Left lung (tissue), 10 donors: ENCODE measurements around the gene TFB1M. TPM values are rescaled to one million over a fixed set of nuclear protein-coding genes. Genes with fewer than 3 reads are reported as not detected.

ENCODE experiments used
- ATAC-seq: fragments of 200-7000 bp; cut with Tn5 transposase; one replicate; pipeline ENCODE4 v1.9.1; 2020; ENCODE audit warnings: moderate library complexity
- DNase-seq, 4 donors: peaks; one replicate each; pipeline ENCODE4 v3.0.0-alpha.2; 2013 to 2020
- H3K27ac ChIP-seq, 2 donors: fragments of 200-600 bp; sonication (generic) in 1 of 2; one replicate each; pipeline versions ENCODE4 v1.5.0 to v1.8.0; 2020 to 2021
- H3K27me3 ChIP-seq, 2 donors: fragments of 200-600 bp; sonication (generic) in 1 of 2; one replicate each; pipeline versions ENCODE4 v1.5.0 to v1.8.0; 2020 to 2021
- H3K36me3 ChIP-seq, 2 donors: fragments of 200-600 bp; sonication (generic) in 1 of 2; one replicate each; pipeline versions ENCODE4 v1.5.0 to v1.8.0; 2020 to 2021
- H3K4me1 ChIP-seq, 2 donors: fragments of 200-600 bp; one replicate each; pipeline ENCODE4 v1.8.0; 2021
- H3K4me3 ChIP-seq, 2 donors: fragments of 200-600 bp; sonication (generic) in 1 of 2; one replicate each; pipeline versions ENCODE4 v1.5.0 to v1.8.0; 2020 to 2021; ENCODE audit warnings: mild to moderate bottlenecking in 1 of 2
- H3K9me3 ChIP-seq, 2 donors: fragments of 200-600 bp; sonication (generic) in 1 of 2; one replicate each; pipeline versions ENCODE4 v1.5.0 to v1.8.0; 2020 to 2021
- intact Hi-C, 2 donors: fragments of 100-400 bp; cut with DNase I; formaldehyde crosslinking; loops; one replicate each; pipeline versions ENCODE4 v1.11.2 to v1.14.2; 2022
- polyA plus RNA-seq, 6 donors: library from polyadenylated mRNA; unstranded; fragments of 120-200 nt; gene quantifications; one replicate each; pipeline ENCODE4 v1.2.1, GENCODE V29; 2013; ENCODE audit not compliant: insufficient read length in 6 of 6
- total RNA-seq, 2 donors: library from RNA; stranded (reverse); fragmentation: NEBNext Ultra II Directional; extraction: Animal tissue kit (Norgen Biotek cat#: 25700); gene quantifications; one replicate each; pipeline ENCODE4 v1.2.1, GENCODE V29; 2021
- TF ChIP-seq, protein P1 (sequence below), 2 donors: fragments of 200-600 bp; sonication (generic) in 1 of 2; IDR thresholded peaks; one replicate each; pipeline versions ENCODE4 v1.5.0 to v1.8.0; 2021; ENCODE audit warnings: antibody characterized with exemption in 2 of 2
- donor health status: DM: no; HTN: yes; CAD: no.
- donor health status: DM: no; HTN: no; CAD: no.

TFB1M gene
- total and polyA plus RNA-seq, 8 donors: 20.6 to 29.4 (median 24.0) TPM

DNA sequence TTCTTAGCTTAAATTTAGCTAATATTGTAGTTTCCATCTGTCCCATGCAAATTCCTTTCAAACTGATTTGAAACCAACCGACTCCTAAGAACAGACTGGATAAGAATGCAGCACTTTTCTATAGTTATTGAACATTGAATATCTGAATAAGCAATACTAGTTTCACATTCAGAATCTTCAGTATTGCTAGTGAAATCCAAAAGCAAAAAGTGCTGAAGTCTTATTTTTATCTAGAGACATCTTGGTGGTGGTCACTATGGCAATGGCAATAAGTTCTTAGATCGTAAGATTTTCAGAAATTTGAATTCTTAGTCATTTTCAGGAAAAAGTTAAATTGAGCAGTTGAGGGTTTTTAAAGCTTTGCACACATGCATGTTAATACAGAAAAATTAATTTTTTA lies 2.7 kb downstream of the TFB1M start:
- Histone ChIP-seq H3K9me3 (no peaks in the 10 kb centered on the region), H3K27ac (no peak overlapping the region), H3K36me3 (peaks cover 0 to 16% of the 10 kb centered on the region in 2 donors), H3K27me3 (no peaks in the 10 kb centered on the region), H3K4me1 (peaks cover 0 to 37% of the 10 kb centered on the region in 2 donors), H3K4me3 (no peak overlapping the region)
- TF ChIP-seq, protein P1, sequence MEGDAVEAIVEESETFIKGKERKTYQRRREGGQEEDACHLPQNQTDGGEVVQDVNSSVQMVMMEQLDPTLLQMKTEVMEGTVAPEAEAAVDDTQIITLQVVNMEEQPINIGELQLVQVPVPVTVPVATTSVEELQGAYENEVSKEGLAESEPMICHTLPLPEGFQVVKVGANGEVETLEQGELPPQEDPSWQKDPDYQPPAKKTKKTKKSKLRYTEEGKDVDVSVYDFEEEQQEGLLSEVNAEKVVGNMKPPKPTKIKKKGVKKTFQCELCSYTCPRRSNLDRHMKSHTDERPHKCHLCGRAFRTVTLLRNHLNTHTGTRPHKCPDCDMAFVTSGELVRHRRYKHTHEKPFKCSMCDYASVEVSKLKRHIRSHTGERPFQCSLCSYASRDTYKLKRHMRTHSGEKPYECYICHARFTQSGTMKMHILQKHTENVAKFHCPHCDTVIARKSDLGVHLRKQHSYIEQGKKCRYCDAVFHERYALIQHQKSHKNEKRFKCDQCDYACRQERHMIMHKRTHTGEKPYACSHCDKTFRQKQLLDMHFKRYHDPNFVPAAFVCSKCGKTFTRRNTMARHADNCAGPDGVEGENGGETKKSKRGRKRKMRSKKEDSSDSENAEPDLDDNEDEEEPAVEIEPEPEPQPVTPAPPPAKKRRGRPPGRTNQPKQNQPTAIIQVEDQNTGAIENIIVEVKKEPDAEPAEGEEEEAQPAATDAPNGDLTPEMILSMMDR (IDR thresholded peaks at IDR 0.05): no peak
- ATAC-seq (no peak), DNase-seq (no peak)
- intact Hi-C loops: no loop called here

DNA sequence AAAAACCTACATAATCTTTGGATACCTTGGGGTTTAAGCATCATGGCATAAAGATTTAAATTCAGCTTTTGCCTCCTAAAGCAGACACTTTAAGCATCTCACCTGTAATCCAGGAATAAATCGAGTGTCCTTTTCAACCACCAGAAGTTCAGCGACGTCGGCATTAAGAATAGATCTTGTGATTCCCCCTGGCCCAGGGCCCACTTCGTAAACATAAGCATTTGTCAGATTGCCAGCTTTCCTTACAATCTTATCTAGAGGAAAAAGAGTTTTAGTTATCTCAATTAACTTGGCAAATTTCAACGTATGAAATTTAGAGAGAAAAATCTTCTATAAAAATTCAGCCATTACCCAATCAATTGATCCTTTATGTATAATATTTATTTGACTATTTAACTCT lies 3.2 kb downstream of the TFB1M start:
- DNase-seq (no peak), ATAC-seq (no peak)
- Histone ChIP-seq H3K9me3 (no peaks in the 10 kb centered on the region), H3K4me3 (no peak overlapping the region), H3K27me3 (no peaks in the 10 kb centered on the region), H3K4me1 (peaks cover 0 to 37% of the 10 kb centered on the region in 2 donors), H3K36me3 (peaks cover 0 to 18% of the 10 kb centered on the region in 2 donors), H3K27ac (no peak overlapping the region)
- intact Hi-C loops: no loop called here
- TF ChIP-seq, protein P1 (IDR thresholded peaks at IDR 0.05): no peak

DNA sequence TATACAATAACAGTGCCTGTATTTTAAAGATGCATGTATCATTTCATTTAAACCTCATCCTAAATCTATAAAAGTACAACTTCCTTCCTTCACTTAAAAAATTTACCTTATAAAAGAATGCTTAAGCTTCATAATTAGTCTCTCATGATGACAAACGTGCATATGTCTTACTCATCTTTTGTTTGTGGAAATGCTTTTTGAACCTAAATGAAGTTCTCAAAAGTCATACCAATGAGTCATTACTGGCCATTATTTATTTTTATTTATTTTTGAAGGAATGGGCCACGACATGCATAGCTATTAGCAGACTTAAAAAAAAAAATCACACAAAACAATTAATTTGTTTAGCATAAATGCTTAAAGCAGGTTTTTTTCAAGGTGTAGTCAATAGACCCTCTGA lies 3.7 kb downstream of the TFB1M start:
- Histone ChIP-seq H3K4me1 (peaks cover 0 to 34% of the 10 kb centered on the region in 2 donors), H3K27ac (no peak overlapping the region), H3K27me3 (no peaks in the 10 kb centered on the region), H3K4me3 (no peak overlapping the region), H3K9me3 (no peaks in the 10 kb centered on the region), H3K36me3 (peaks cover 0 to 18% of the 10 kb centered on the region in 2 donors)
- ATAC-seq (no peak), DNase-seq (no peak)
- intact Hi-C loops: no loop called here
- TF ChIP-seq, protein P1 (IDR thresholded peaks at IDR 0.05): no peak

DNA sequence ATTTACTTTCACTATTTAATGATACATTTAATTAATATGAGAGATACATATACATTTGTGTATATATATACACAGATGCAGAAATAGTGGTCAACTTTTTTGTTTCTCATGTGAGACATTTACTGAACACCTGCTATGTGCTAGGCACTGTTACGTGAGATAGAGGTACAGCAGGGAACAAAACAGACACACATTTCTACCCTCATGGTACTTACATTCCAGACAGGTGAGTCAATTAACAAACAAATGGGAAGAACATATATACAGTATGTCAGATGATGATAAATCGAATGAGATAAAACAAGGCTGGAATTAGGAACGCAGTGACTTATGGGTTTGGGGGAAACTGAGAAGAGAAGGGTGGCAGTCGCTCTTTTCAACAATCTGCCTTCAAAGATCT lies 5.1 kb downstream of the TFB1M start:
- no peaks in the 10 kb centered on the region for H3K9me3 ChIP-seq
- H3K27ac ChIP-seq: no peak overlapping the region
- intact Hi-C loops: no loop called here
- peaks cover 0 to 22% of the 10 kb centered on the region in 2 donors for H3K36me3 ChIP-seq
- H3K27me3 ChIP-seq: no peaks in the 10 kb centered on the region
- ATAC-seq (no peak), DNase-seq (no peak)
- peaks cover 0 to 26% of the 10 kb centered on the region in 2 donors for H3K4me1 ChIP-seq
- no peak overlapping the region for H3K4me3 ChIP-seq
- TF ChIP-seq, protein P1 (IDR thresholded peaks at IDR 0.05): no peak

DNA sequence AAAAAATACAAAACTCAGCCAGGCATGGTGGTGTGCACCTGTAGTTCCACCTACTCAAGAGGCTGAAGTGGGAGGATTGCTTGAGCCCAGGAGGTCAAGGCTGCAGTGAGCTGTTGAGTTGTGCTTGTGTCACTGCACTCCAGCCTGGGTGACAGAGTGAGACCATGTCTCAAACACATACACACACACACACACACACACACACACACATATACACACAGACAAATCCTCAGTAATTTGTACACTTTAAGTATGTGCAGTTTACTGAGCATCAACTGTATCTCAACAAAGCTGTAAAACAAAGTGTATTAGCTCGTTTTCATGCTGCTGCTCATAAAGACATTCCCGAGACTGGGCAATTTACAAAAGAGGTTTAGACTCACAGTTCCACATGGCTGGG lies 7.3 kb downstream of the TFB1M start:
- H3K9me3 ChIP-seq: no peaks in the 10 kb centered on the region
- ATAC-seq (no peak), DNase-seq (no peak)
- TF ChIP-seq, protein P1 (IDR thresholded peaks at IDR 0.05): no peak
- no peaks in the 10 kb centered on the region for H3K27me3 ChIP-seq
- no peak overlapping the region for H3K4me3 ChIP-seq
- H3K27ac ChIP-seq: no peak overlapping the region
- peaks cover 0 to 10% of the 10 kb centered on the region in 2 donors for H3K4me1 ChIP-seq
- intact Hi-C loops: no loop called here
- peaks cover 0 to 26% of the 10 kb centered on the region in 2 donors for H3K36me3 ChIP-seq
